Psoas muscle (tissue), 8 donors: ENCODE data around the gene ZGPAT. TPM values are rescaled to one million over a fixed set of nuclear protein-coding genes. Genes with fewer than 3 reads are reported as not detected.
"Not testable (repeated sequence)": the region's sequence is repeated elsewhere in the genome, so short reads cannot be mapped to it uniquely, and the experiment has no call there.

Source experiments
- ATAC-seq, 4 donors: fragments of 200-7000 bp; cut with Tn5 transposase; one replicate each; pipeline ENCODE4 v1.9.1; 2020; ENCODE audit warnings: moderate library complexity in 3 of 4, mild to moderate bottlenecking in 2 of 4
- DNase-seq, 2 donors: peaks; one replicate each; pipeline ENCODE4 v3.0.0-alpha.2; 2020
- H3K27ac ChIP-seq: fragments of 200-600 bp; one replicate; pipeline ENCODE4 v1.8.0; 2022
- H3K27me3 ChIP-seq, 3 donors: fragments of 200-600 bp in 1 of 3; one replicate each; pipeline versions ENCODE4 v1.6.1 to v1.8.0; 2013 to 2022; ENCODE audit warnings: low read length in 2 of 3, mild to moderate bottlenecking in 2 of 3, moderate library complexity in 1 of 3; ENCODE audit not compliant: insufficient read depth in 3 of 3
- H3K36me3 ChIP-seq, 2 donors: fragments of 200-600 bp in 1 of 2; one replicate each; pipeline versions ENCODE4 v1.6.1 to v1.8.0; 2013 to 2022; ENCODE audit warnings: low read depth in 1 of 2, mild to moderate bottlenecking in 1 of 2, moderate library complexity in 1 of 2; ENCODE audit not compliant: insufficient read depth in 1 of 2
- H3K4me1 ChIP-seq: fragments of 200-600 bp; one replicate; pipeline ENCODE4 v1.8.0; 2022
- H3K4me3 ChIP-seq: fragments of 200-600 bp; one replicate; pipeline ENCODE4 v1.8.0; 2022; ENCODE audit warnings: mild to moderate bottlenecking
- H3K9me3 ChIP-seq: fragments of 200-600 bp; one replicate; pipeline ENCODE4 v1.8.0; 2022
- WGBS, 3 donors: extraction: QIAGEN DNeasy Blood & Tissue Kit; methylation state at CpG; one replicate each; pipeline versions ENCODE4 v1.1.6 to v1.1.7; 2013; 5-methylcytosine and 5-hydroxymethylcytosine counted together
- intact Hi-C, 2 donors: fragments of 100-400 bp; cut with DNase I; formaldehyde crosslinking; loops; one replicate each; pipeline versions ENCODE4 v1.11.0 to v1.14.2; 2022
- polyA plus RNA-seq, 3 donors: library from polyadenylated mRNA; stranded (reverse); fragments of 200-250 nt; gene quantifications; one replicate each; pipeline ENCODE4 v1.2.3, GENCODE V29; 2013
- total RNA-seq, 4 donors: library from RNA; stranded (reverse); fragmentation: NEBNext Ultra II Directional in 2 of 4; extraction: Animal tissue kit (Norgen Biotek cat#: 25700) in 2 of 4; gene quantifications; one replicate each; pipeline versions ENCODE4 v1.2.1 to v1.2.4, GENCODE V29; 2021 to 2023
- TF ChIP-seq, protein P1 (sequence below): fragments of 200-600 bp; IDR thresholded peaks from one replicate; pipeline ENCODE4 v1.8.0; 2022; ENCODE audit warnings: antibody characterized with exemption
- donor health status: healthy with polysubstance abuse.
- donor health status: DM: no; HTN: no; CAD: no; lungs with moderate emphysema.
- donor health status: Bipolar disorder and iron deficiency.
- donor health status: healthy.
- donor health status: DM: yes; HTN: yes; CAD: no.
- donor health status: DM: no; HTN: no; CAD: no.
- donor health status: DM: no; HTN: no; CAD: no.
- donor health status: DM: yes; HTN: yes; CAD: no.

Gene ZGPAT
- total and polyA plus RNA-seq, 7 donors: 10.7 to 54.8 (median 18.2) TPM

DNA sequence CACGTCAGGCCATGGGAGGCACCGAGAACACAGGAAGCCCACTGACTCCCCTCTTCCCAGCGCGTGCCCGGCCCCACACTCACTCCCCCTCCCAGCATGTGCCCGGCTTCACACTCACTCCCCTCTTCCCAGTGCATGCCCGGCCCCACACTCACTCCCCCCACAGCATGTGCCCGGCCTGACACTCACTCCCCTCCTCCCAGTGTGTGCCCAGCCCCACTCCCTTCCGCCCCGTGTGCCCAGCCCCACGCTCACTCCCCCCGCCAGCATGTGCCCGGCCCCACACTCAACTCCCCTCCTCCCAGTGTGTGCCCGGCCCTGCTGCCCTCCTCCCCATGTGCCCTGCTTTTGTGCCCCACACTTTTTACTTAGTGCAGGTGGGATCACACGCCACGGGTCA is 40.0 kb upstream of the ZGPAT start:
- intact Hi-C loops: no loop called here
- Histone ChIP-seq H3K9me3 (no peaks in the 10 kb centered on the region), H3K4me1 (no peaks in the 10 kb centered on the region), H3K27ac (no peak overlapping the region), H3K27me3 (no peaks in the 10 kb centered on the region), H3K4me3 (no peak overlapping the region), H3K36me3 (peaks cover 7 to 62% of the 10 kb centered on the region in 2 donors)
- DNase-seq (no peak), ATAC-seq (no peak)
- WGBS, 3 donors: 90 to 92% (median 92%) methylated on average over 15 to 16 of the region's 16 CpGs
- TF ChIP-seq, protein P1, sequence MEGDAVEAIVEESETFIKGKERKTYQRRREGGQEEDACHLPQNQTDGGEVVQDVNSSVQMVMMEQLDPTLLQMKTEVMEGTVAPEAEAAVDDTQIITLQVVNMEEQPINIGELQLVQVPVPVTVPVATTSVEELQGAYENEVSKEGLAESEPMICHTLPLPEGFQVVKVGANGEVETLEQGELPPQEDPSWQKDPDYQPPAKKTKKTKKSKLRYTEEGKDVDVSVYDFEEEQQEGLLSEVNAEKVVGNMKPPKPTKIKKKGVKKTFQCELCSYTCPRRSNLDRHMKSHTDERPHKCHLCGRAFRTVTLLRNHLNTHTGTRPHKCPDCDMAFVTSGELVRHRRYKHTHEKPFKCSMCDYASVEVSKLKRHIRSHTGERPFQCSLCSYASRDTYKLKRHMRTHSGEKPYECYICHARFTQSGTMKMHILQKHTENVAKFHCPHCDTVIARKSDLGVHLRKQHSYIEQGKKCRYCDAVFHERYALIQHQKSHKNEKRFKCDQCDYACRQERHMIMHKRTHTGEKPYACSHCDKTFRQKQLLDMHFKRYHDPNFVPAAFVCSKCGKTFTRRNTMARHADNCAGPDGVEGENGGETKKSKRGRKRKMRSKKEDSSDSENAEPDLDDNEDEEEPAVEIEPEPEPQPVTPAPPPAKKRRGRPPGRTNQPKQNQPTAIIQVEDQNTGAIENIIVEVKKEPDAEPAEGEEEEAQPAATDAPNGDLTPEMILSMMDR: no peak

DNA sequence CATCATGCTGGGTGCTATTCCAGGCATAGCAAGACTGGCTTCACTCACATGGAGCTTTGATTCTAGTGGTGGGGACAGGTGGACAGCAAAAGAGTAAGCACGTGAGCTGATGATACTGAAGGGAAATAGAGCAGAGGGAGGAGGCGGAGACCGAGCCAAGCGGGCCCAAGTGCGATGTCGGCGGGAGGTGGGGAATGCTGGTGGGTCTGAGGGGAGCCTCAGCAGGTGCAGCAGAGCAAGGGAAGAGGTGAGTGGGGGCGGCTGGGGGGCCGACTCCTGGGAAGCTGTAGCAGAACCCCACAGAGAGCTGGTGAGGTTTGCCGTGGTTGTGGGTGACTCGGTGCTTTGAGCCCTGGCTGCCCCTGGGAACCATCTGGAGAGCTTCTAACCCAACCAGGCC is 39.5 kb upstream of the ZGPAT start:
- Histone ChIP-seq H3K36me3 (peaks cover 4 to 62% of the 10 kb centered on the region in 2 donors), H3K27me3 (no peaks in the 10 kb centered on the region), H3K4me1 (no peaks in the 10 kb centered on the region), H3K4me3 (no peak overlapping the region), H3K27ac (no peak overlapping the region), H3K9me3 (no peaks in the 10 kb centered on the region)
- WGBS, 3 donors: 93 to 94% (median 93%) methylated on average over 11 of the region's 11 CpGs
- TF ChIP-seq, protein P1: no peak
- intact Hi-C loops: no loop called here
- ATAC-seq (no peak), DNase-seq (no peak)

DNA sequence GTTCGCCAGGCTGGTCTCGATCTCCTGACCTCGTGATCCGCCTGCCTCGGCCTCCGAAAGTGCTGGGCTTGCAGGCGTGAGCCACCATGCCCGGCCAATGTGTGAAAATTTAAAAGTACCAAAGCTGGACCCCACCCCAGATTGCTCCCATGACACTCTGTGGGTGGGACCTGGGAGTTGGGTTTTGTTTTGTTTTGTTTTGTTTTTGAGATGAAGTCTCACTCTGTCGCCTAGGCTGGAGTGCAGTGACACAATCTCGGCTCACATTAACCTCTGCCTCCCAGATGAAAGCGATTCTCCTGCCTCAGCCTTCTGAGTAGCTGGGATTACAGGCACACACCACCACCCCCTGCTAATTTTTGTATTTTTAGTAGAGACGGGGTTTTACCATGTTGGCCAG is 36.1 kb upstream of the ZGPAT start:
- H3K9me3 ChIP-seq, ATAC-seq, H3K4me3 ChIP-seq, intact Hi-C loops, H3K4me1 ChIP-seq, H3K27ac ChIP-seq, H3K27me3 ChIP-seq, DNase-seq: not testable (repeated sequence)
- WGBS, 3 donors: 94 to 95% (median 94%) methylated on average over 12 of the region's 12 CpGs
- peaks cover 6 to 66% of the 10 kb centered on the region in 2 donors for H3K36me3 ChIP-seq

- ATAC-seq (no peak), DNase-seq (no peak)
- TF ChIP-seq, protein P1: no peak
- intact Hi-C loops: no loop called here
- Histone ChIP-seq H3K9me3 (no peaks in the 10 kb centered on the region), H3K27ac (no peak overlapping the region), H3K4me1 (no peaks in the 10 kb centered on the region), H3K4me3 (no peak overlapping the region), H3K27me3 (no peaks in the 10 kb centered on the region), H3K36me3 (peaks cover 3 to 65% of the 10 kb centered on the region in 2 donors)
- 87 to 95% (median 91%) methylated on average over 9 to 10 of the region's 10 CpGs for WGBS, 3 donors
Observed at GRCh38 chr20:63672666-63673065, 35.2 kb upstream of the ZGPAT start.

GRCh38 chr20:63673951-63674350 is 33.9 kb upstream of the ZGPAT start:
- no peaks in the 10 kb centered on the region for H3K9me3 ChIP-seq
- DNase-seq (no peak), ATAC-seq (no peak)
- 90 to 98% (median 97%) methylated on average over 11 to 14 of the region's 14 CpGs for WGBS, 3 donors
- TF ChIP-seq, protein P1: no peak
- no peak overlapping the region for H3K4me3 ChIP-seq
- intact Hi-C loops: no loop called here
- H3K27me3 ChIP-seq: no peaks in the 10 kb centered on the region
- H3K27ac ChIP-seq: no peak overlapping the region
- peaks cover 3 to 62% of the 10 kb centered on the region in 2 donors for H3K36me3 ChIP-seq
- no peaks in the 10 kb centered on the region for H3K4me1 ChIP-seq
